SK-N-MC (cell line): ENCODE data around the gene LGR5.

ENCODE experiments used
- EZH2 ChIP-seq: fragments of 200-600 bp; sonication (generic); IDR thresholded peaks from one replicate; pipeline ENCODE4 v1.6.1; 2017; ENCODE audit warnings: antibody characterized with exemption
- FOXP2 ChIP-seq: optimal IDR thresholded peaks from 2 replicates; pipeline ENCODE3; 2011; ENCODE audit warnings: mild to moderate bottlenecking, moderate library complexity; ENCODE audit not compliant: insufficient read depth; ENCODE audit errors: extremely low read length, control extremely low read depth
- POLR2AphosphoS5 ChIP-seq: IDR thresholded peaks from 2 replicates; pipeline ENCODE4 v1.6.1; 2012; ENCODE audit warnings: mild to moderate bottlenecking, low read depth, low read length, borderline replicate concordance

DNA sequence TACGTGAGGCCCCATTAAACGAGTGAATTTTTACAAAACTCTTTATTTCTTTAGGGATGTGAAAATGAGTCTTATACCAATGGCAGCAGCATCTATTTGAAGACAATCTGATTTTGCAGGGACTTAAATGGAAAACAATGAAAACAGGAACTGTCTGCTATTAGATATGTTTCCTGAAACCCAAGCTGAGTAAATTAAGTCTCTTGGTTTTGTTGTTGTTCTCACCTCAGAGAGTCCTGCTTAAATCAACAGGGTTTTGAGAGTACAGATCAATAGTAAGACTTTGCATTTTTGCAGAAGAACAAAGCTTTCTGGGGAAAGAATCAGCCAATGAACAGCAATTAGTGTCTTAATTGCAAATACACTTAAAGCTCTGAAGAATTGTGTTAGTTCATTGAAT is 39.1 kb upstream of the LGR5 start:
- no peak for TF ChIP-seq EZH2
- no peak for TF ChIP-seq POLR2AphosphoS5
- TF ChIP-seq FOXP2 = no peak
